Naive thymus-derived CD8-positive, alpha-beta T cell (primary cell): ENCODE data around the gene FAM83C. TPM values are rescaled to one million over a fixed set of nuclear protein-coding genes. Genes with fewer than 3 reads are reported as not detected.

ENCODE experiments used
- ATAC-seq, 2 donors: fragments of 150-1000 bp; cut with Tn5 transposase in 1 of 2; sonication (Bioruptor Pico), chemical (Tn5 transposase) in 1 of 2; 1 replicate in 1 of 2; 2 replicates in 1 of 2; pipeline ENCODE4 v1.10.0; 2021; ENCODE audit warnings: mild to moderate bottlenecking in 2 of 2, moderate library complexity in 2 of 2
- POLR2A ChIA-PET: fragments of 350-600 bp; sonication (Branson Sonifier 250); formaldehyde crosslinking; loops from one replicate; lab custom pipeline; 2021; ENCODE audit warnings: antibody characterized with exemption; lab: Charles Lee
- DNase-seq, 10 donors: peaks; one replicate each; pipeline versions ENCODE4 v3.0.0 to v3.0.0-alpha.2; 2020 to 2022
- H3K27ac Mint-ChIP-seq, 10 donors: one replicate each; pipeline ENCODE4 v1.8.0; 2020 to 2022; ENCODE audit warnings: mild to moderate bottlenecking in 10 of 10, mixed read lengths in 10 of 10, moderate library complexity in 4 of 10, inconsistent platforms in 1 of 10
- H3K27me3 Mint-ChIP-seq, 5 donors: one replicate each; pipeline ENCODE4 v1.8.0; 2021 to 2022; ENCODE audit warnings: mixed read lengths in 5 of 5
- H3K36me3 Mint-ChIP-seq, 3 donors: one replicate each; pipeline ENCODE4 v1.8.0; 2020 to 2022; ENCODE audit warnings: mixed read lengths in 3 of 3, mild to moderate bottlenecking in 2 of 3, inconsistent platforms in 1 of 3
- H3K4me1 Mint-ChIP-seq, 4 donors: one replicate each; pipeline ENCODE4 v1.8.0; 2021 to 2022; ENCODE audit warnings: mixed read lengths in 4 of 4
- H3K4me3 Mint-ChIP-seq, 10 donors: one replicate each; pipeline ENCODE4 v1.8.0; 2020 to 2022; ENCODE audit warnings: mild to moderate bottlenecking in 10 of 10, mixed read lengths in 10 of 10, moderate library complexity in 6 of 10, inconsistent platforms in 1 of 10
- H3K9me3 Mint-ChIP-seq, 9 donors: one replicate each; pipeline ENCODE4 v1.8.0; 2020 to 2022; ENCODE audit warnings: mixed read lengths in 9 of 9, mild to moderate bottlenecking in 3 of 9, inconsistent platforms in 1 of 9, moderate library complexity in 1 of 9
- polyA plus RNA-seq, 3 donors: library from polyadenylated mRNA; unstranded; fragments of 300-500 nt; fragmentation: Illumina TruSeq; gene quantifications; one replicate each; pipeline ENCODE4 v1.2.3, GENCODE V29; 2021
- total RNA-seq, 8 experiments: library from RNA in 2 of 8; stranded (reverse) in 2 of 8; gene quantifications; one replicate each; pipeline ENCODE4 v1.2.3 and lab custom pipeline; 2021 to 2026

FAM83C gene
- not detected for total RNA-seq
- polyA plus RNA-seq: not detected
- total RNA-seq (lab: John Stamatoyannopoulos, UW): 0 to 0.06 (median 0) reads per million in 6 experiments

DNA sequence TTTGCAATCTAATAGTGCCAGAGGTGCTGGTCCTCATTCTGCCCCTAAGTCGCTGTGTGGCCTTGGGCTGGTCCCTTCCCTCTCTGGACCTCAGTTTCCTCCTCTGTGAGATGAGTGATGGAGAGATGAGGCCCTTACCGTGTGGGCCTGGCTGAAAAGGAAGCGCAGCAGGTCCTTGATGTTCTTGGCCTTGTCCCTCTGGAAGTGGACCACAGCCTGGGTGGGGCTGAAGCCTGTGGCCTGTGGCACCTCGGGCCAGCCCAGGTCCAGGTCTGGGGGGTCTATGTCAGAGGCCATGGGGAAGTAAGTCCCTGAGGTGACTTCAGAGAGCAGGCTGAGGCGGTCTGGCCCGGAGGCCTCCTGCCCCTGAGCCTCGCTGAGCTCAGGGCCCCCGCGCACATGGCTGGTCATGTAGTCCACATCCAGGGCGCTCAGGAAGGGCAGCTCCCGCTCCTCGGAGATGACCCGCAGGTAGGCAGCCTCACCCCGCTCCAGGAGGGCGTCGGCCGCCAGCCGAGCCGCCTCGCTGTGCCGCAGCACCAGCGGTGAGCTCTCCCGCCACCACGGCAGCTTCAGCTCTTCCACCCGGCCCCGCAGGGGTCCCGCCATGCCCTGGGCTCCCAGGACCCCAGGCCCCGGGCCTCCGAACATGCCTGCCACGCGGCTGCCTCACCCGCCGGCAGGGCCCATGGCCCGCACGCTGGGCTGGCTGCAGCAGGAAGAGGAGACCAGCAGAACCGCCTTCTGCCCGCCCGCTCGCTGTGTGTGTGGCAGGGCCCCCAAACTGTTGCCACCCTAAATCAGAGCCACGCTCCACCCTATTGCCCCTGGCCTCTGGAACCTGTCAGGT is at the start of gene FAM83C:
FAM83C (minus strand) TSS at position 772 of the 850 bp plus-strand sequence; CDS start at position 651, 121 bp downstream.
- POLR2A ChIA-PET: interaction anchor here (0.6 kb wide), 1 partner anchor 14 kb away, joined by 3 read pairs; the partner anchor contains the start of gene MMP24OS
- Mint-ChIP-seq H3K4me1 (no peaks in the 10 kb centered on the region), H3K36me3 (no peaks in the 10 kb centered on the region), H3K27ac (peak within 1 kb of the TSS in 1 of 10 donors; percentile 62), H3K4me3 (no peak within 1 kb of the TSS), H3K27me3 (no peaks in the 10 kb centered on the region), H3K9me3 (no peaks in the 10 kb centered on the region)
- DNase-seq: no peak
- no peak for ATAC-seq

DNA sequence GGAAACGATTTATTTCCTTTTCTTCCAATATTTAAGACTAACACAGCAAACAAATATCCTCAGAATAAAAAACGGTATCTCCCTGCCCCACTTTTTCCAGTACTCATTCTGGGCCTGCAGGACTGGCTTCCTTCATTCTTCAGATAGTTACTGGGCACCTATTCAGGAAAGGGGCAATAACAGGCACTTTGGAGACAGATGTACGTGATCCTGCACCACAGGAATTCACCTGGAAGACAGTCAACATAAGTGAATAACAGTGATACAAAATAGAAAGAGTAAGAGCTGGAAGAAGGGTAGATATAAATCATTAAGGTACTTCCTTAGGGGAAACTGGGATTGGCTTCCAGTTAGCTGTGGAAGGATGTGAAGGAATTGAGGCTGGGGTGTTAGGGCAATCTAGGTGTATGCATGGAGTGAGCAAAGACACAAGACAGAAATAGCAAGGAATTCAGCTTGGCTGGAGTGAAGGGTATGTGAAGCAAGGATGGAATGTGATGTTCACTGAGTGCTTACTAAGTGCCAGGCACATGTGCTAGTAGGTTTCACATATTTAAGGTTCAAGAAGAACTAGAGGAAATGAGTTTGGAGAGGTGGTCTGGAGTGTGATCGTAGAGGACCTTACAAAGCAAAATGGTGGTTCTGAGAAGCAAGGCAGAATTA is 49.3 kb upstream of the FAM83C start:
- no peak for DNase-seq
- Mint-ChIP-seq H3K27ac (peak overlapping the region in 3 of 10 donors; percentile 13 to 71 (median 15)), H3K36me3 (peaks cover 0 to 63% (median 10%) of the 10 kb centered on the region in 3 donors), H3K4me3 (no peak overlapping the region), H3K4me1 (peaks cover 0 to 4% (median under 1%) of the 10 kb centered on the region in 4 donors), H3K27me3 (no peaks in the 10 kb centered on the region), H3K9me3 (no peaks in the 10 kb centered on the region)
- ATAC-seq: no peak
- POLR2A ChIA-PET: interaction anchor here (1.2 kb wide), 1 partner anchor 18 kb away, joined by 3 read pairs; no protein-coding TSS in a partner anchor

DNA sequence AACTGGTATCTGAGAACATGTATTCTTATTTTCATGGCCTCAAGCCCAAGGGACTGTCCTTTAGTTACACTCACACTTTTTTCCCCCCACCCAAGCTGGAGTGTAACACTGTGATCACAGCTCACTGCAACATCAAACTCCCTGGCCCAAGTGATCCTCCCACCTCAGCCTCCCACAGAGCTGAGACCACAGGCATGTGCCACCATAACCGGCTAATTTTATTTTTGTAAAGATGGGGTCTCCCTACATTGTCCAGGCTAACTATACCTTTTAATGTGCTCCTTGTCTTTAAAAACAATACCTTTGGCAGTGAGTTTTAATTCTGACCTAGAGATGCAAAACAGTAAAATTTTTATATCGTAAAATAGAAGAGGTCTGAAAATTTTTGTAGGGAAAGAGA is 48.2 kb upstream of the FAM83C start:
- Mint-ChIP-seq H3K4me3 (no peak overlapping the region), H3K9me3 (no peaks in the 10 kb centered on the region), H3K36me3 (peaks cover 0 to 52% (median 1%) of the 10 kb centered on the region in 3 donors), H3K27ac (peak overlapping the region in 1 of 10 donors; percentile 41), H3K27me3 (no peaks in the 10 kb centered on the region), H3K4me1 (peaks cover 0 to 4% (median under 1%) of the 10 kb centered on the region in 4 donors)
- DNase-seq (no peak), ATAC-seq (no peak)
- POLR2A ChIA-PET: no interaction called here

DNA sequence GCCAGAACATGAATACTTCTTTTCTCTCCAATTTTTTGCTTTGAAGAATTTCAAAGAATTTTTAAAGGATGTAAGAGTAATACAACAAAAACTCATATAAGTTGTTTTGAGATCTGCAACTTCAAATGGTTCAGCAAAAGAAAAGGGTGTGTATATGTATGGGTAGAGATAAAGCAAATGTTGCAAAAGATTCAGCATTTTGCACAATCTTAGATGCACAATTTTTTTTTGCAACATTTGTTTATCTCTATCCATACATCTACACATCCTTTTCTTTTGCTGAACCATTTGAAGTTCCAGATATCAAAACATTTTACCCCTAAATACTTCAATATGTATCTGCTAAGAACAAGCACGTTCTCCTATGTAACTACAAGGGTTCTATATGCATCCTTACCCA is 47.4 kb upstream of the FAM83C start:
- H3K27ac Mint-ChIP-seq: no peak overlapping the region
- H3K9me3 Mint-ChIP-seq: no peaks in the 10 kb centered on the region
- POLR2A ChIA-PET: no interaction called here
- peaks cover 0 to 44% (median 1%) of the 10 kb centered on the region in 3 donors for H3K36me3 Mint-ChIP-seq
- H3K4me3 Mint-ChIP-seq: no peak overlapping the region
- H3K27me3 Mint-ChIP-seq: no peaks in the 10 kb centered on the region
- ATAC-seq (no peak), DNase-seq (no peak)
- H3K4me1 Mint-ChIP-seq: peaks cover 0 to 4% (median under 1%) of the 10 kb centered on the region in 4 donors

DNA sequence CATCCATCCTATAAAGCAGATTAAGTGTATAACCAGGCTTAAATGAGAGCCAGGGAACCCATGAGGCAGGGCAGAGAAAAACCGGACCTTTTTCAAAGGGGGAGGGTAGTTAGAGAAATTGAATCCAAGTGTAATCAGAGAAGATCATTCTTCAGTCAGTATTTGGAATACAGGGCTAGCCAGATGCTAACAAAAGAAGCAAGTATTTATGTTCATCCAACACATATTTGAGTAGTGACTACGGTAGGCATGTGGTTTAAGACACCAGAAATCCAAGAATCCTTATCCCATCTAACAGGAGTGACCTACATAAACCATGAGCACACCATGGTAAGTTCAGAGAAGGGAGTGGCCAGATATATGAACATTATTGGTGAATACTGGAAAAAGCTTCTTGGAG is 46.8 kb upstream of the FAM83C start:
- Mint-ChIP-seq H3K27ac (no peak overlapping the region), H3K4me1 (peaks cover 0 to 4% (median 0%) of the 10 kb centered on the region in 4 donors), H3K36me3 (peaks cover 0 to 38% (median 1%) of the 10 kb centered on the region in 3 donors), H3K27me3 (no peaks in the 10 kb centered on the region), H3K9me3 (no peaks in the 10 kb centered on the region), H3K4me3 (no peak overlapping the region)
- POLR2A ChIA-PET: no interaction called here
- DNase-seq: no peak
- ATAC-seq: no peak

DNA sequence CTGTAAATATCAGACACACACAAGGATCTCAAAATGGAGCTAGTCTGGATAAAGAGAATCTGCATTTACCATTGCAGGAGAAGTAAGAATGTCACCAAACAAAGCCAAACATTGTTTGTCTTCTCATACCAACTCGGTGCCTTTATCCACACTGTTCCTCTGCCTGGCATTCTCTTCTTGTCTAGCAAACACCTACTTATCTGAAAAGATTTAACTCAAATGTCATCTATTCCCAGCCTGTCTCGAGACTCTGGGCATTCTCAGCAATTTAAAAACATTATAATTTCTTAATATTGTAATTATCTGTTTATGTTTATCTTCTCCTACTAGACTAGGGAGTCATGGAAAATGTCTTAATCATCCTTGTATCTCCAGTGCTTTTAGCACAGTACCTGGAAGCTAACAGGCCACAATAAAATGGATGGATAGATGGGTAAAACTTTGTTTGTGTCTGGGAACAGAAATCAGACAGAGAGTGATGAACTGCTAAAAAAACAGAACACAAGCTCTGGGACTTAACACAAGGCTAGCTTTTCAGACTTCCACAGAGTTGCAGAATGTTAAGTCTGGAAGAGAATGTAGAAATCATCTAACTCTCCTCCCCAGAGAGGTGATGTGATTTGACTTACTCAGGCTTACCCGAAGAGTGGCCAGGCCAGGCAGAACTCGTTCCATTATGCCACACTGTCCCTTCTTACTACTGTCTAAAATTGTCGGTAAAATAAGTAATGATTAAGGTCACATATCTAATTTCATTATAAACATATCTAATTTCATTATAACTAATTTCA is 42.3 kb upstream of the FAM83C start:
- no peak for DNase-seq
- H3K4me3 Mint-ChIP-seq: no peak overlapping the region
- no peak overlapping the region for H3K27ac Mint-ChIP-seq
- H3K4me1 Mint-ChIP-seq: peaks cover 0 to 2% (median 0%) of the 10 kb centered on the region in 4 donors
- H3K36me3 Mint-ChIP-seq: peaks cover 0 to 23% (median 1%) of the 10 kb centered on the region in 3 donors
- POLR2A ChIA-PET: no interaction called here
- no peaks in the 10 kb centered on the region for H3K27me3 Mint-ChIP-seq
- ATAC-seq: no peak
- H3K9me3 Mint-ChIP-seq: no peaks in the 10 kb centered on the region

DNA sequence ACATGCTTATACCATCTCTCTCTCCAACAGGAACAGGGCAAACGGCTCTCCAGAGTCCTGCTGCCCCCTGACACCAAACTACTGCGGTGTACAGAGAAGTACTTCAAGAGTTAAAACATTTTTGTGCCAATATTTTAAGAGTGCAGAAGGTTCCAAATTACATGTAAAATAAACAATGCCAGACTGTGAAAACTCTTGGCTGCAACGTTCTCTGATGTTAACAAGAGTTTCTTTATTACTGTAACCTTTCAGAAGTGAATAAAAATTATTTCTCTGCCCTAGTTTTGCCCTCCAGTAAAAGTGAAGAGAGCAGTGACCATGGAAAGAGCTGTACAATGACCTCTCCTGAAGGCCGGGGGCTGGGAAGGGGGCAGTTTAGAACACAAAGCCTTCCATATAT is 41.4 kb upstream of the FAM83C start:
- no peak for DNase-seq
- no peaks in the 10 kb centered on the region for H3K27me3 Mint-ChIP-seq
- H3K4me3 Mint-ChIP-seq: no peak overlapping the region
- peaks cover 0 to 1% (median 0%) of the 10 kb centered on the region in 4 donors for H3K4me1 Mint-ChIP-seq
- POLR2A ChIA-PET: no interaction called here
- H3K27ac Mint-ChIP-seq: peak overlapping the region in 2 of 10 donors; percentile 31 to 34
- no peak for ATAC-seq
- no peaks in the 10 kb centered on the region for H3K9me3 Mint-ChIP-seq
- peaks cover 0 to 19% (median 1%) of the 10 kb centered on the region in 3 donors for H3K36me3 Mint-ChIP-seq

DNA sequence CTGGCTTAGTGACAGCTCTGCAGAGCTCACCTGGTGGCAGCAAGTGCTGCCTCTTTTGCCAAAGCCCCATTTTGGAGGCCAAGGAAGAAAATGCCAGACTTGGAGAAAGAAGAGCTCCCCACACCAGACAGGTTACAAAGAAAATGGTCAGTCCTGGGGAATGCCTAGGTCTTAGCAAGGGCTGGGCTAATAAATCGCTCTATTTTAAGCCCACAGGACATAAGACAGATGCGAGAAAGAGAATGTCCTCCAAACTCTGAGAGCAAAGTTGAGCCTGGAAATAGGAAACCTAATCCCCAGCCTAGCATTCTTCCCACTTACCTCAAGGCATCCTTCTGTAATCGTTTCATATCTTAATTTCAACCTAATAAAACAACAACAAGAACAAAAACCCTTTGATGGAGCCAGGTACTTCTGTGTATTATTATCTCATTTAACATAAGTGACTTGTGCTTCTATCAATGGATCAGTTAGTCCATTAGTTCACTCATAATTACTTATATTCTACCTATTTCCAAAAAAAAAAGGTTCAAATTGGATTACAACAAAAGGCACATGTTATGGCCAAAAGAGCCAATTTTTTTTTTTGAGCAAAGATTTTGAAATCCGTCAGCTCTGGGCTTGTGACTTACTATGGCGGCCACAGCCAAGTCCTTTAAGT is 40.4 kb upstream of the FAM83C start:
- no peaks in the 10 kb centered on the region for H3K27me3 Mint-ChIP-seq
- DNase-seq: no peak
- POLR2A ChIA-PET: no interaction called here
- no peak for ATAC-seq
- no peaks in the 10 kb centered on the region for H3K9me3 Mint-ChIP-seq
- H3K27ac Mint-ChIP-seq: no peak overlapping the region
- peaks cover 0 to 17% (median 0%) of the 10 kb centered on the region in 3 donors for H3K36me3 Mint-ChIP-seq
- no peak overlapping the region for H3K4me3 Mint-ChIP-seq
- peaks cover 0 to 2% (median 0%) of the 10 kb centered on the region in 4 donors for H3K4me1 Mint-ChIP-seq

DNA sequence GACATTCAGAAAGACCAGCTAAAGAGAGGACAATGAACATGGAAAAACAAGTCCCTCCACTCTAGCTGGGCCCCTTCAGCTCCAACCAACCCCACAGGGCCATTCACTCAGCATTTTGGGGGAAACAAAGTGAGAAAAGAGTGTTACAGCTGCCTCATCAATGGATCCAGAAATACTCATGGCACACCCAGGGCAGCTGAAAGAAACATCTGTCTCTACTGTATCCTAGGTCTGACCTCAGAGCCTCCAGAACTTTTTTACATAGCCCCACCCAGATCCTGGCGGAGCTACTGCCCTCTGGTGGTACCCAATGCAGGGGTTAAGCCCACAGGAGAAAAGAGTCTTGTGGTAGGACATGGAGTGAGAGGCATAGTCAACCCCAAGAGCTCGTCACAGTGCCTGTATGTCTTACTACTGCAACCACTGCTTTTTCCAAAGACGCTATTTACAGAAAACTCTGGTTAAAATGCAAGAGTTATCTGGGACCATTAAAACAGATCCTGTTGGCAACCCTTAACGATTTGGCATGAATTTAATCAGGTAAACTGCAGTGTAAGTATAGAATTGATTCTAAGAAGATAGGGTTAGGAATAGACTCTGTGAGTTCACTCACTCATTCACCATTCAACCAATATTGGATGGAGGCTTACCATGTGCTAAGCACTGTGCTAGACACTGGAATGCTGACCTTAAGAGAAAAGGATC is 37.4 kb upstream of the FAM83C start:
- H3K4me3 Mint-ChIP-seq: no peak overlapping the region
- H3K9me3 Mint-ChIP-seq: no peaks in the 10 kb centered on the region
- ATAC-seq (peak in 1 of 2 donors; percentile 46), DNase-seq (peak in 2 of 10 donors; percentile 9)
- H3K36me3 Mint-ChIP-seq: peaks cover 0 to 30% (median 0%) of the 10 kb centered on the region in 3 donors
- peaks cover 0 to 5% (median under 1%) of the 10 kb centered on the region in 4 donors for H3K4me1 Mint-ChIP-seq
- POLR2A ChIA-PET: no interaction called here
- no peaks in the 10 kb centered on the region for H3K27me3 Mint-ChIP-seq
- H3K27ac Mint-ChIP-seq: peak overlapping the region in 1 of 10 donors; percentile 51

DNA sequence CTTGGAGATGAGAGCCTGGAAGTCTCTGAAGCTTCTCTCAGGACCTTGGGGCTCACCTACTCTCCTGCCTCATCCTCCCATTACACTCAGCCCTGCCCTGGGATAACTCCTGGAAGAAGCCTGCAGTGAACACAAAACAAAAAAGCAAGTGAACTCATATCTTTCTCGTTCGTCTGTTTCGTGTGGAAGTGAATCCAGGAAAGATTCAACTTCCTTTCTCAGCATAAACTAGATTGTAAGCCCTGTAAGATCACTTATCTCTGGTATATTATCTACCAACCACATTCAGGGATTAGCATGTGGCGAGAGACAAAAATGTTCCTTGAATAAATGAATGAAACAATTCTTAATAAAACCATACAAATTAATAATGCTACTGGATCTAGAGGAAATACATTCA is 36.5 kb upstream of the FAM83C start:
- ATAC-seq (no peak), DNase-seq (no peak)
- POLR2A ChIA-PET: no interaction called here
- H3K4me1 Mint-ChIP-seq: peaks cover 0 to 5% (median under 1%) of the 10 kb centered on the region in 4 donors
- H3K27ac Mint-ChIP-seq: peak overlapping the region in 1 of 10 donors; percentile 35
- H3K4me3 Mint-ChIP-seq: no peak overlapping the region
- no peaks in the 10 kb centered on the region for H3K27me3 Mint-ChIP-seq
- H3K36me3 Mint-ChIP-seq: peaks cover 0 to 27% (median 0%) of the 10 kb centered on the region in 3 donors
- no peaks in the 10 kb centered on the region for H3K9me3 Mint-ChIP-seq

DNA sequence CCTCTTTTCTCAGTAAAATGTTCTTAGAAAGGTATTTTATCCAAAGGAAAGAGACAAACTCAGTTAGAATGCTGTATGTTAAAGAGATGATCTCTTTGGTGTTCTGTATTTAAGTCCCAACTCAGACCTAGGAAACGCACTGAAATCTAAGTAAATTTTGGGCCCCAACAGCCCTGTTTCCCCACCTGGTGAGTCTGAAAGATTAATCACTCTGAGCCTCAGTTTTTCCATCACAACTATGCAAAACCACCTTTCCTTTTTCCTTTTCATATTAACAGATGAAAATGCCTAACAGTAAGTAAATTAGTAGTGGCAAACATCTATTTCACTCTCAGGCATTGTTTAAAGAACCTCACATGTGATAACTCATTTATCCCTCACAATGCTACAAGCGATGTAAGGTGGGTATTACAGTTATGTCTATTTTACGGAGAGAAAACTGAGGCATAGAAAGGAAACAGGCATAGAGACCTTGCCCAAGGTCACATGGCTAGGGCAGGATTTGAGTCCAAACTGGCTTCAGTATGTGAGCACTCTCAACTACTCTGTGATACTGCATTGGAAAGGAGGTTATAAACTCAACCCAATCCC is 36.0 kb upstream of the FAM83C start:
- H3K27ac Mint-ChIP-seq: peak overlapping the region in 1 of 10 donors; percentile 35

More for the DNA sequence above, 36.0 kb upstream of the FAM83C start:
- no peaks in the 10 kb centered on the region for H3K9me3 Mint-ChIP-seq
- ATAC-seq (no peak), DNase-seq (no peak)
- POLR2A ChIA-PET: no interaction called here
- H3K27me3 Mint-ChIP-seq: no peaks in the 10 kb centered on the region
- H3K4me1 Mint-ChIP-seq: peaks cover 0 to 5% (median under 1%) of the 10 kb centered on the region in 4 donors
- peaks cover 0 to 23% (median 0%) of the 10 kb centered on the region in 3 donors for H3K36me3 Mint-ChIP-seq
- H3K4me3 Mint-ChIP-seq: no peak overlapping the region
